ENCODE measurements around the gene FBXW8. TPM values are rescaled to one million over a fixed set of nuclear protein-coding genes. Genes with fewer than 3 reads are reported as not detected.

FBXW8 gene
- total and polyA plus RNA-seq, 2 donors: 8.6 to 15.6 TPM

DNA sequence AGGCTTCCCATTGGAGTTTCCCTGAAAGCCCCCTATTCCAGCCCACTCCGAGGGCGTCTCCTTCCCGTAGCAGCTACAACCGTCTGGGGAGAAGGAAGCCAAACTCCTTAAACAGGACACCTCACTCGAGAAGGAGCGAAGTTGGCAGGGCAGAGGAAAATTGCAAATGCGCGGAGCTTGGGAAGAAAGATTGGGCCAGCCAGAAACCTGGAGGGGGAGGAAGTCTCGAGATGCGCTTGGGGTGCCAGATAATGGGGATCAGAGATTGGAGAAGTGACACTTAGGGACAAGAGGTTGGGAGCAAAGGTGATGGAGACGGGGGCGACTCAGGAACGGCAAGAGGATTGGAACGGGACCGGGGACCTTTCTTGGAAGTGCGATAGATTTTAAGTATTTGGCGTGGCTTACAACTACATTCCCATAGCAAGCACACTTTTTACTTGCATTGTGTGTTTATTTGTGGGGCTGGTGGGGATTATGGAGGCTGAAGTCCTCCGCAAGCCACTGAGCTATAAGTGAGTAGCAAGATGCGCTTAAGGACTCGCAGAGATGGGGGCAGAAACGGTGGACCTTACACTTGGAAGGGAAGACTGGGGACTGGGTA is 30.4 kb upstream of the FBXW8 start:
- no peak overlapping the region for H3K4me3 ChIP-seq (ENCODE audit: low read depth, low read length)
- WGBS: 3% methylated on average over 21 of the region's 21 CpGs
- no peaks in the 10 kb centered on the region for H3K4me1 ChIP-seq (ENCODE audit: insufficient read depth)
- no peak overlapping the region for H3K27ac ChIP-seq (ENCODE audit: low read depth)
- H3K36me3 ChIP-seq (ENCODE audit: insufficient read depth): no peaks in the 10 kb centered on the region
- DNase-seq (ENCODE audit: extremely low spot score): no peak

- Histone ChIP-seq H3K4me3 (ENCODE audit: low read depth, low read length) (peak overlapping the region; percentile 11), H3K36me3 (ENCODE audit: insufficient read depth) (no peaks in the 10 kb centered on the region), H3K27ac (ENCODE audit: low read depth) (no peak overlapping the region), H3K4me1 (ENCODE audit: insufficient read depth) (no peaks in the 10 kb centered on the region)
- under 1% methylated on average over 65 of the region's 65 CpGs for WGBS
- no peak for DNase-seq (ENCODE audit: extremely low spot score)
Measured at GRCh38 chr12:116880817-116881324, 29.9 kb upstream of the FBXW8 start.

- no peak within 1 kb of the TSS for H3K27ac ChIP-seq (ENCODE audit: low read depth)
- H3K36me3 ChIP-seq (ENCODE audit: insufficient read depth): no peaks in the 10 kb centered on the region
- no peak for DNase-seq (ENCODE audit: extremely low spot score)
- peak within 1 kb of the TSS; percentile 11 for H3K4me3 ChIP-seq (ENCODE audit: low read depth, low read length)
- WGBS: 1% methylated on average over 49 of the region's 49 CpGs
- no peaks in the 10 kb centered on the region for H3K4me1 ChIP-seq (ENCODE audit: insufficient read depth)
Measured at GRCh38 chr12:116881325-116881876, 29.3 kb upstream of the FBXW8 start, which contains the start of gene HRK. TSS of gene HRK (minus strand) at chr12:116881441. CDS start at chr12:116881307, 134 bp downstream.

- Histone ChIP-seq H3K4me1 (ENCODE audit: insufficient read depth) (no peaks in the 10 kb centered on the region), H3K27ac (ENCODE audit: low read depth) (no peak overlapping the region), H3K36me3 (ENCODE audit: insufficient read depth) (no peaks in the 10 kb centered on the region), H3K4me3 (ENCODE audit: low read depth, low read length) (no peak overlapping the region)
- no peak for DNase-seq (ENCODE audit: extremely low spot score)
- WGBS: 3% methylated on average over 29 of the region's 29 CpGs
Measured at GRCh38 chr12:116881877-116882507, 28.8 kb upstream of the FBXW8 start.

DNA sequence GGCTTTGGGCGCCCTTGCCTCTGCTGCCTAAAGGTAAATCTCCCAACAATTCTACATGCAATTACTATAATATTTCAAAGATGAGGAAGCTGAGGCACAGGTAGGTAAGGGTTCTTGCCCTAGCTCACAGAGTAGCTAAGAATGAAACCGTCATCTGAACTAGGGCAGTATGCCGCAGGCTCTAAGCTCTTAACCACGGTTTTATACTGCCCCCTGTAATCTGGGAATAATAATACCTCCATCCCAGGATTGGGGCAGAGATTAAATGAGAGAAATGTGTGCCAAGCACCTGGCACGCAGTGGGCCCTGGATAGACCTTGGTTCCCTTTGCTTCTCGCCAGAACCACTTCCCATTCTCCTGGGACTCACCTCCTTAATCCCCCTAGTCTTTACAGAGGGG is 28.0 kb upstream of the FBXW8 start:
- H3K4me1 ChIP-seq (ENCODE audit: insufficient read depth): no peaks in the 10 kb centered on the region

GRCh38 chr12:116884871-116885270 is 25.9 kb upstream of the FBXW8 start:
- H3K27ac ChIP-seq (ENCODE audit: low read depth): no peak overlapping the region
- no peak overlapping the region for H3K4me3 ChIP-seq (ENCODE audit: low read depth, low read length)
- no peaks in the 10 kb centered on the region for H3K36me3 ChIP-seq (ENCODE audit: insufficient read depth)
- no peaks in the 10 kb centered on the region for H3K4me1 ChIP-seq (ENCODE audit: insufficient read depth)
- DNase-seq (ENCODE audit: extremely low spot score): no peak
- WGBS: 87% methylated on average over 3 of the region's 3 CpGs

More for the DNA sequence above, 28.0 kb upstream of the FBXW8 start:
- no peak overlapping the region for H3K4me3 ChIP-seq (ENCODE audit: low read depth, low read length)
- WGBS: 19% methylated on average over 6 of the region's 6 CpGs
- no peaks in the 10 kb centered on the region for H3K36me3 ChIP-seq (ENCODE audit: insufficient read depth)
- H3K27ac ChIP-seq (ENCODE audit: low read depth): no peak overlapping the region
- DNase-seq (ENCODE audit: extremely low spot score): no peak

DNA sequence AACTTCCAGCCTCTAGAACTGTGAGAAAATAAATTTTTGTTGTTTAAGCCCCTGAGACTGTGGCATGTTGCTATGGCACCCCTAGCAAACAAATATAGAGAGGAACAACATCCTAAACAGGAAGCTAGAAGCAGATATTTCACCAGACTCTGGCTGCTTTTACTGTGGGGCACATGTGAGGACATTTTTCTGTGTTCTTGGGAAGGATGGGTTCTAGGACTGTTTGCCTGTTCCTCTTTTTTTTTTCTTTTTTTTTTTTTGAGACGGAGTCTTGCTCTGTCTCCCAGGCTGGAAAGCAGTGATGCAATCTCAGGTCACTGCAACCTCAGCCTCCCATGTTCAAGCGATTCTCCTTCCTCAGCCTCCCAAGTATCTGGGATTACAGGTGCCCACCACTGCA is 25.3 kb upstream of the FBXW8 start:
- no peaks in the 10 kb centered on the region for H3K36me3 ChIP-seq (ENCODE audit: insufficient read depth)
- 74% methylated on average over 2 of the region's 2 CpGs for WGBS
- H3K4me1 ChIP-seq (ENCODE audit: insufficient read depth): no peaks in the 10 kb centered on the region
- H3K27ac ChIP-seq (ENCODE audit: low read depth): no peak overlapping the region
- H3K4me3 ChIP-seq (ENCODE audit: low read depth, low read length): no peak overlapping the region
- DNase-seq (ENCODE audit: extremely low spot score): no peak

DNA sequence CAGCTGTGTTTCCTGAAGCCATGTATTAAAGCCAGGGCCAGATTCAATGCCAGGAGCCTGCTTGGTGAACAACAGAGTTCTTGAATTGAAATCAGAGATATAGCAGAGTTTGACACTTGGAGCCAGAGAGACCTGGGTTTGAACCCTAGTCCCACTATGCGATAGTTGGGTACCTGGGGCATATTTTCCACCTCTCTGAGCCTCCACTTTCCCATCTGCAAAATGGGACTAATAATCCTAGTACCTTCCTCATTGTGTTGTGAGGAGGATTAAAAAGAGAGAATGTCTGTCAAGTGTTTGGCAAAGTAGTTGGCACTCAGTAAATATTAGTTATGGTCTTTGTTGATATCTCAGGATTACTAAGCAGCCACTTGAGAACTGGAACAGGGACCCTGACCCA is 23.5 kb upstream of the FBXW8 start:
- Histone ChIP-seq H3K4me3 (ENCODE audit: low read depth, low read length) (no peak overlapping the region), H3K4me1 (ENCODE audit: insufficient read depth) (no peaks in the 10 kb centered on the region), H3K36me3 (ENCODE audit: insufficient read depth) (no peaks in the 10 kb centered on the region), H3K27ac (ENCODE audit: low read depth) (no peak overlapping the region)
- 92% methylated on average over 1 of the region's 1 CpG for WGBS
- DNase-seq (ENCODE audit: extremely low spot score): no peak

DNA sequence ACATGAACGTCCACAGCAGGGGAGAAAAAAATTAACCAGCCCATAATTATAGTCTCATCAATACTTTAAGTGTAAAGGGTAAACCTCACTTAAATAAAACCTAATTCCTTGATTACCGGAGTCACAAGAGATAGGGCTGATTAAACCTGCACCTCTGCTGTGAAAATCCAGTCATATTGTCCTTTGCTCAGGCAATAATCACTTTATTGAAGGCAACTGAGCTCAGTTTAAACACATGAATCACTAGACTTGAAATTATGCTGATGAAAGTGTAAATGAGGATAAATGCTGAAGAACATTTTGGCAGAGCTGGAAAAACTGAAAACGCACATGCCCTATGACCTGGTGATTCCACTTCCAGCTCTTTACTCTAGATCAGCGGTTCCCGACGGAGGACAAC is 22.9 kb upstream of the FBXW8 start:
- no peak for DNase-seq (ENCODE audit: extremely low spot score)
- H3K4me1 ChIP-seq (ENCODE audit: insufficient read depth): no peaks in the 10 kb centered on the region
- 74% methylated on average over 6 of the region's 6 CpGs for WGBS
- H3K4me3 ChIP-seq (ENCODE audit: low read depth, low read length): no peak overlapping the region
- H3K36me3 ChIP-seq (ENCODE audit: insufficient read depth): no peaks in the 10 kb centered on the region
- H3K27ac ChIP-seq (ENCODE audit: low read depth): no peak overlapping the region

GRCh38 chr12:116890330-116890729 is 20.4 kb upstream of the FBXW8 start:
- Histone ChIP-seq H3K4me1 (ENCODE audit: insufficient read depth) (no peaks in the 10 kb centered on the region), H3K36me3 (ENCODE audit: insufficient read depth) (no peaks in the 10 kb centered on the region), H3K27ac (ENCODE audit: low read depth) (no peak overlapping the region), H3K4me3 (ENCODE audit: low read depth, low read length) (no peak overlapping the region)
- WGBS: 92% methylated on average over 2 of the region's 2 CpGs
- no peak for DNase-seq (ENCODE audit: extremely low spot score)

DNA sequence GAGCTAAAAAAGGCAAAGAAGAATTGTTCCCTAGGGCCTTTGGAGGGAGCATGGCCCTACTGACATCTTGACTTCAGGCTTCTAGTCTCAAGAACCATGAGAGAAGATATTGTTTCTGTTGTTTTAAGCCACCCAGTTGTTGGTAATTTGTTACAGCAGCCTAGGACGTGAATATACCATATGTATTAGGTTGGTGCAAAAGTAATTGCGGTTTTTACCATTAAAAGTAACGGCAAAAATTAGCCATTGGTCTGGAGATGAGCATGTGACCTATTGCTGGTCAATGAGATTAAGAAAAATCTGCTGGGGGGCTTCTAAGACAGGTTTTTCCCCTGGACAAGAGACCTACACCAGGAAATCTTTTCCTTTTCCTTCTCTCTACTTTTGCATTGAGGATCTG is 19.7 kb upstream of the FBXW8 start:
- H3K4me3 ChIP-seq (ENCODE audit: low read depth, low read length): no peak overlapping the region
- WGBS: 87% methylated on average over 3 of the region's 3 CpGs
- no peaks in the 10 kb centered on the region for H3K4me1 ChIP-seq (ENCODE audit: insufficient read depth)
- H3K27ac ChIP-seq (ENCODE audit: low read depth): no peak overlapping the region
- no peak for DNase-seq (ENCODE audit: extremely low spot score)
- no peaks in the 10 kb centered on the region for H3K36me3 ChIP-seq (ENCODE audit: insufficient read depth)

DNA sequence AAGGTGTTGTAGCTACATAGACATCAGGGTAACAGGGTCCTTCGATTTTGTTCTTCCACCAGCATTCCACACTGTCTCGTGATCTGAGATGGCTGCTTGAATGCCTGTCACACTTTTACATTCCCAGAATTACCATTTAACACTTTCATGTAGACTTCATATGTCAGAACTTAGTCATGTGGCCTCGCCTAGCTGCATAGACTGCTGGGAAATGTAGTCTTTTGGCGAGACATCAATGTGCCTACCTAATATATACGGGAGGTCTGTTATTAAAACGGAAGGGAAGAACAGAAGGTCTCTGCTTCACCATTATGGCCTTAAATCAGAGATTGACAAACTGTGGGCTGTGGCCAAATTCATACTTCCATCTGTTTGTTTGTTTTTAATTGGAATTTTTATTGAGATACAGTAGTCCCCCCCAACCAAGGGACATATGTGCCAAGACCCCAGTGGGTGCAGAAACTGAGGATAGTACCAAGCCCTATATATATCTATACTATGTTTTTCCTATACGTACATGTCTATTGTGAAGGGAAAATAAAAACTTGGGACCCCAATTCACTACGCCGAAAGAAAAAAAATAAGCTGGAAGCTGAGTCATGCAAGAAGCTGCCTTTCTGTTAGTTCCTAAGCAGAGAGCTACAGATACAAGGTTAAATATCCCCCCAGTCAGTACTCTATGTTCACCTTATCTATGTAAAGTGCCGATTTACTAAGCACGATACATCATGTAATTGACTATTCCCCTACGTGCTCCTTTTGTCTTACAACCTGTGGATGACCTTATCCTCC is 18.2 kb upstream of the FBXW8 start:
- WGBS: 81% methylated on average over 12 of the region's 12 CpGs
- no peak overlapping the region for H3K4me3 ChIP-seq (ENCODE audit: low read depth, low read length)
- DNase-seq (ENCODE audit: extremely low spot score): no peak
- H3K36me3 ChIP-seq (ENCODE audit: insufficient read depth): no peaks in the 10 kb centered on the region
- no peaks in the 10 kb centered on the region for H3K4me1 ChIP-seq (ENCODE audit: insufficient read depth)
- H3K27ac ChIP-seq (ENCODE audit: low read depth): no peak overlapping the region

DNA sequence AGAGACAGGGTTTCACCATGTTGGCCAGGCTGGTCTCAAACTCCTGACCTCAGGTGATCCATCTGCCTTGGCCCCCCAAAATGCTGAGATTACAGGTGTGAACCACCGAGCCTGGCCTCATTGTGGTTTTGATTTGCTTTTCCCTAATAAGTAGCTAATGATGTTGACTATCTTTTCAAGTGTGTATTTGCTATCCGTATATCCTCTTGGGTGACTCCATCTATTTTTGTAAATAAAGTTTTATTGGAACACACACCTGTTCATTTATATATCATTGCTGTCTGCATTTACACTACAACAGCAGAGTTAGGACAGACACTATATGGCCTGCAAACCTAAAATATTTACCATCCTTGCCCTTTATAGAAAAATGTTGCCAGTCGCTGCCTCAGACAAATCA is 15.8 kb upstream of the FBXW8 start:
- no peaks in the 10 kb centered on the region for H3K36me3 ChIP-seq (ENCODE audit: insufficient read depth)
- 85% methylated on average over 3 of the region's 3 CpGs for WGBS
- no peak overlapping the region for H3K4me3 ChIP-seq (ENCODE audit: low read depth, low read length)
- no peaks in the 10 kb centered on the region for H3K4me1 ChIP-seq (ENCODE audit: insufficient read depth)
- DNase-seq (ENCODE audit: extremely low spot score): no peak
- no peak overlapping the region for H3K27ac ChIP-seq (ENCODE audit: low read depth)
